PC-3 (cell line): ENCODE measurements around the gene SLC2A4RG. TPM values are rescaled to one million over a fixed set of nuclear protein-coding genes. Genes with fewer than 3 reads are reported as not detected.

Experiments used
- ATAC-seq: fragments of 200-7000 bp; cut with Tn5 transposase; 2 replicates; pipeline ENCODE4 v1.9.1; 2020; ENCODE audit warnings: mild to moderate bottlenecking, moderate library complexity
- BruUV-seq: library from RNA; stranded (reverse); fragments of 400-500 nt; replicated peaks from 2 replicates; lab custom pipeline; 2021; lab: Mats Ljungman, UMichigan
- CTCF ChIA-PET: fragments of 300-600 bp; sonication (Branson Sonifier 250); formaldehyde crosslinking; loops from one replicate; lab custom pipeline; 2022; ENCODE audit warnings: antibody characterized with exemption; lab: Charles Lee
- POLR2A ChIA-PET: fragments of 300-600 bp; sonication (Branson Sonifier 250); formaldehyde crosslinking; loops from one replicate; lab custom pipeline; 2022; ENCODE audit warnings: antibody characterized with exemption; ENCODE audit not compliant: unreplicated experiment; lab: Charles Lee
- DNase-seq: peaks from one replicate; pipeline ENCODE4 v3.0.0-alpha.2; 2015
- H2AFZ ChIP-seq: fragments of 300-600 bp; sonication (generic); 2 replicates; pipeline ENCODE4 v1.6.0; 2016; ENCODE audit warnings: antibody characterized with exemption, low read length
- H3F3A ChIP-seq: fragments of 300-600 bp; sonication (generic); one replicate; pipeline ENCODE4 v1.6.0; 2017; ENCODE audit warnings: antibody characterized with exemption, low read length, control low read depth, mild to moderate bottlenecking; ENCODE audit not compliant: unreplicated experiment
- H3K27ac ChIP-seq: fragments of 300-600 bp; sonication (generic); 2 replicates; pipeline ENCODE4 v1.5.1; 2016; ENCODE audit warnings: mild to moderate bottlenecking, low read length
- H3K27me3 ChIP-seq: fragments of 300-600 bp; sonication (generic); 2 replicates; pipeline ENCODE4 v1.6.1; 2016; ENCODE audit warnings: low read length, mixed read lengths
- H3K36me3 ChIP-seq: fragments of 300-600 bp; sonication (generic); 2 replicates; pipeline ENCODE4 v1.6.1; 2016; ENCODE audit warnings: low read depth, mixed run types, low read length, mixed read lengths
- H3K4me1 ChIP-seq: fragments of 300-600 bp; sonication (generic); 2 replicates; pipeline ENCODE4 v1.5.1; 2016; ENCODE audit warnings: low read length; ENCODE audit not compliant: insufficient read depth
- H3K4me2 ChIP-seq: fragments of 300-600 bp; sonication (generic); 2 replicates; pipeline ENCODE4 v1.6.0; 2016; ENCODE audit warnings: low read length
- H3K4me3 ChIP-seq: fragments of 300-600 bp; sonication (generic); 2 replicates; pipeline ENCODE4 v1.5.1; 2016; ENCODE audit warnings: mild to moderate bottlenecking, low read length, mixed read lengths
- H3K79me2 ChIP-seq: fragments of 300-600 bp; sonication (generic); 2 replicates; pipeline ENCODE4 v1.6.1; 2017; ENCODE audit warnings: low read length, mixed read lengths
- H3K9ac ChIP-seq: fragments of 300-600 bp; sonication (generic); 2 replicates; pipeline ENCODE4 v1.6.0; 2016; ENCODE audit warnings: mild to moderate bottlenecking, low read length
- H3K9me2 ChIP-seq: fragments of 300-600 bp; sonication (generic); replicated peaks from 2 replicates; pipeline ENCODE4 v1.6.1; 2016; ENCODE audit warnings: mixed run types, low read length, mixed read lengths
- H3K9me3 ChIP-seq: fragments of 300-600 bp; sonication (generic); 2 replicates; pipeline ENCODE4 v1.6.1; 2016; ENCODE audit warnings: low read length, mixed read lengths
- H4K20me1 ChIP-seq: fragments of 300-600 bp; sonication (generic); 2 replicates; pipeline ENCODE4 v1.6.1; 2016; ENCODE audit warnings: low read length, mixed read lengths
- CTCF ChIP-seq: fragments of 300-600 bp; sonication (generic); conservative IDR thresholded peaks from 2 replicates; pipeline ENCODE4 v1.5.1; 2017; ENCODE audit warnings: antibody characterized with exemption, low read depth, mild to moderate bottlenecking, low read length
- EZH2 ChIP-seq: fragments of 300-600 bp; sonication (generic); IDR thresholded peaks from one replicate; pipeline ENCODE4 v1.6.1; 2017; ENCODE audit warnings: antibody characterized with exemption, mild to moderate bottlenecking, low read length; ENCODE audit not compliant: unreplicated experiment
- intact Hi-C: fragments of 100-400 bp; cut with micrococcal nuclease; formaldehyde crosslinking; loops from 2 replicates; pipeline ENCODE4 v1.9.0; 2023
- total RNA-seq: library from RNA; depleted of rRNA; stranded (reverse); fragments of >200 nt; gene quantifications from 2 replicates; pipeline ENCODE4 v1.2.3, GENCODE V29; 2014; rRNA removed

SLC2A4RG gene
- total RNA-seq, 1 experiment from 2014 or later = 116 TPM

DNA sequence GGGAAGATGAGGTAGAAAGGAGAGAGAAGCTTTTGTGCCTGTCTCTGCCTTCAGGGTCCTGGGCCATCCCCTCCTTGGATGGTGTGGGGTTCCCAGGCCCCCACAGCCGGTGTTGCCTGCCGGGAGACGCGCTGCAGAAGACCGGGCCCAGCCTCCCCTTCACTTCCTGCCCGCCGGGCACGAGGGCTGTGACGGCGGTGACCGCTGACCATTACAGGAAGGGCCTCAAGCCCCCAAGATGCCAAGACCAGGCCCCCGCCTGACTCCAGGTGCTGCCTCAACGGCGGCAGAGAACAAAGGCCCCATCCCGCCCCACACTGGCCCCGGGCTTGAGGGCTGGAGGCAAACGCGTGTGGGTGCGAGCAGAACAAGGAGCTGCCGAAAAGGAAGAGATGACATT, 53.3 kb downstream of the SLC2A4RG start:
- BruUV-seq = no TSS peak
- Histone ChIP-seq H3K27me3 (no peaks in the 10 kb centered on the region), H3K9me2 (no peaks in the 10 kb centered on the region), H4K20me1 (no peaks in the 10 kb centered on the region), H3K79me2 (no peaks in the 10 kb centered on the region), H3K36me3 (no peaks in the 10 kb centered on the region), H3F3A (no peaks in the 10 kb centered on the region), H3K4me1 (no peaks in the 10 kb centered on the region), H3K9me3 (no peaks in the 10 kb centered on the region), H3K4me3 (no peak overlapping the region), H2AFZ (no peak overlapping the region), H3K9ac (no peak overlapping the region), H3K27ac (no peak overlapping the region), H3K4me2 (no peak overlapping the region)
- TF ChIP-seq EZH2 = no peak
- TF ChIP-seq CTCF = no peak
- POLR2A ChIA-PET = no interaction called here
- intact Hi-C loops = no loop called here
- CTCF ChIA-PET = no interaction called here
- no peak for DNase-seq
- ATAC-seq = no peak

Other genes starting within 250 kb of the SLC2A4RG start
- 463 and 559 TPM in 2 replicates for gene EEF1A2, start 240.7 kb upstream of the SLC2A4RG start, total RNA-seq
- gene PPDPF, start 219.0 kb upstream of the SLC2A4RG start, total RNA-seq = 245 and 256 TPM in 2 replicates
- 11.1 and 15.1 TPM in 2 replicates for gene PTK6, start 202.4 kb upstream of the SLC2A4RG start, total RNA-seq
- gene SRMS, start 192.0 kb upstream of the SLC2A4RG start, total RNA-seq = 0.22 and 0.63 TPM in 2 replicates
- gene FNDC11, start 185.6 kb upstream of the SLC2A4RG start, total RNA-seq = 0.40 and 1.8 TPM in 2 replicates
- 33.4 and 77.2 TPM in 2 replicates for gene HELZ2, start 165.5 kb upstream of the SLC2A4RG start, total RNA-seq
- 13.7 and 21.9 TPM in 2 replicates for gene GMEB2, start 112.7 kb upstream of the SLC2A4RG start, total RNA-seq
- gene STMN3, start 86.4 kb upstream of the SLC2A4RG start, total RNA-seq = 15.8 and 24.5 TPM in 2 replicates
- gene RTEL1, start 81.5 kb upstream of the SLC2A4RG start, total RNA-seq = 43.0 and 56.2 TPM in 2 replicates
- gene TNFRSF6B, start 43.1 kb upstream of the SLC2A4RG start, total RNA-seq = 41.6 and 59.0 TPM in 2 replicates
- gene ARFRP1, start 31.8 kb upstream of the SLC2A4RG start, total RNA-seq = 71.2 and 73.5 TPM in 2 replicates
- gene ZGPAT, start 31.7 kb upstream of the SLC2A4RG start, total RNA-seq = 37.9 and 56.8 TPM in 2 replicates
- 17.3 and 18.6 TPM in 2 replicates for gene LIME1, start 3.1 kb upstream of the SLC2A4RG start, total RNA-seq
- gene ZBTB46, start 91.5 kb downstream of the SLC2A4RG start, total RNA-seq = 2.8 and 7.3 TPM in 2 replicates
- gene ABHD16B, start 121.7 kb downstream of the SLC2A4RG start, total RNA-seq = not detected in 2 replicates
- gene TPD52L2, start 125.5 kb downstream of the SLC2A4RG start, total RNA-seq = 147 and 167 TPM in 2 replicates
- 73.7 and 80.1 TPM in 2 replicates for gene DNAJC5, start 155.3 kb downstream of the SLC2A4RG start, total RNA-seq
- gene UCKL1, start 216.6 kb downstream of the SLC2A4RG start, total RNA-seq = 37.2 and 47.4 TPM in 2 replicates
- 18.0 and 24.1 TPM in 2 replicates for gene ZNF512B, start 230.2 kb downstream of the SLC2A4RG start, total RNA-seq
- gene SAMD10, start 239.9 kb downstream of the SLC2A4RG start, total RNA-seq = 7.4 and 13.4 TPM in 2 replicates
- 67.1 and 87.2 TPM in 2 replicates for gene PRPF6, start 241.4 kb downstream of the SLC2A4RG start, total RNA-seq